IPS DF 4.7 (cell line): ENCODE measurements around the gene CCDC14.
"Not testable (repeated sequence)": the region's sequence is repeated elsewhere in the genome, so short reads cannot be mapped to it uniquely, and the experiment has no call there.

ENCODE experiments used
- DNase-seq: peaks from one replicate; pipeline ENCODE4 v3.0.0-alpha.2; 2013; ENCODE audit warnings: low spot score; ENCODE audit errors: extremely low read depth

Gene CCDC14

DNA sequence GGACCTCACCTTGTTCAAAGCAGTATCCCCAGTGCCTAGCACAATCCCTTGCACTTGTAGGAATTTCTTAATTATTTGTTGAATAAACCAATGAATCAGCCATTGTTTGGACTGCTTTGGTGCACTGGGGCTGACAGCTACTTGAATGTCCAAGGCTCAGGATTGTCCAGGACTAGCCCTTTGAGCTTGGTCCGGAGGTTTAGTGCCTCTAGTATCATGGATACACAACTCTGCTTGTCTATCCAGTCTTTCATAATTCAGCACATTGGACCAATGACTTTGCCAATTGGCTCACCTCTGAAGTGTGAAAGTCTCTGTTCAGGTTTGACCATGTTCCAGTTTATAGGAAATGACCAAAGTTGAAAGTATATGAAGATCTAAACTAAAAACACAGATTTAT lies 3.8 kb upstream of the CCDC14 start:
- not testable (repeated sequence) for DNase-seq

DNA sequence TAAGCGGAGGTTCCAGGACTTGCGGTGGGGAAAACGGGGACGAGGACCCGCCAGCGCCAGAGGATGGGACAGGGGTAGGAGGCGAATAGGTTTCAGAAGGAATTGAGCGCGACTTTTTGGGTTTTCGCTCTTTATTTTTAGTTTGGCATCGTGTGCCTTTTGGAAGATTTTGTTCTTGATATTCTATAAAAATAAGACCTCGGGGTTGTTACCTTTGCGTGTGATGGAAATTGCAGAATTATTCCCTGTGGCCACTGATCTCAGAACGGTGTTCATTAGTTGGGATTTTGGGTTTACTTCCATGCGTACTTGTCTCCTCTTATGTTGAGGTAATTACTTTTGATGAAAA lies 453 bp upstream of the CCDC14 start:
- DNase-seq = no peak

DNA sequence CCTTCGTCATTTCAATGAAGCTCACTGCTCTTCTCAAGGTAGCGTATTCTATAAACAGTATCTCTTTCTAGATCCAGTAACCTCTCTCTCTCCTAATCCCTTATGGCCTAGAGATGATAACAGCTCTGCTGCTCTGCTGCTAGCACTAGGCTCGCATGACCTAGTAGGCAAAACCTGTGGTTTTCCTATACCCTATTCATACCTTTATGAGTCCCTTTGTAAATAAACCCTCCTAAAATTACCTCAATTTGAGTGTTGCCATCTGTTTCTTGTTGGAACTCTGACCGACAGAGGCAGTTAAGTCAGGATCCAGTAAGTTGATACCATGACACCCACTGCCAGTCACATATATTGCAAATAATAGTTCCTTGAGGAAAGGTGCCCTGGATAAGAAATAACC lies 7.3 kb downstream of the CCDC14 start:
- no peak for DNase-seq

- DNase-seq = no peak
These were observed 8.0 kb downstream of the CCDC14 start for GRCh38 chr3:123952844-123953520.

DNA sequence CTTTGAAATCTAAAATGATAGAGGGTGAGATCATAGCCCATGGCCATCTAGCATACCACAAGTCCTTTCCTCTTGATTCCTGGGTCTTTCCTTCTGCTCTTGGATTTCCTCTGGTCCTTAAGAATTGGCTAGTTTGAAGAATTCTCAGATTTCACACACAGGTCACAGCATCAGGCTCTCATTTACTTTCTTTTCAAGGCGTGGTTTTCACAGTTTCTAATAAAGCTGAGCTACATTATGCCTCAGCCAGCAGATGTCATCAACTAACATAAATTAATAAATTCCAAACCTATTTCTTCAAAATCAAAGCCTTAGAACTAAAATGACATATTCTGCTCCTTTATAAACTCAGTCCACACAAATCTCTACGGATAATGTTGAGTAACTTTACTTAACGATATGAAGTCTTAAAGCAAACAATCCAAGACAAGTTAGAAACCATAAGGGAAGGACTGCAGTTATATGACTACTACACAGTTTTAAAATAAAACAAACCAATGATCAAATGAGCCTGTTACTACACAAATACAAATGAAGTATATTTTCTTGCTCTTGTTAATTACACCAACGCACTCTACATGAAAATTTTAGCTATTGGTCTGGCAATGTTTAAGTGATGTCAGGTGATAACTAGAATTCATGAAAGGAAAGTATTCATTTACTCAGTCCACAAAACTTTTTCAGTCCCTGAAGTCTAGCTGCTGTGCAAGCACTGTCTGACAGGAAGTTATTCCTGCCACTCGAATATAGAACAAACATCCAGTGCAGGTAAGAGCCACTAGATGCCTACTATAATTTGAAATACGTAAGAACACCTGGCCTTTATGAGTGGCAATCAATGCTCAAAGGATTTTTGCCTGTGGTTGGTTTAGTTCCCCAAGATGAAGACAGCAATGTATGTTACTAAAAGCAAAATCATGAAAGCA lies 9.2 kb downstream of the CCDC14 start:
- DNase-seq = no peak

DNA sequence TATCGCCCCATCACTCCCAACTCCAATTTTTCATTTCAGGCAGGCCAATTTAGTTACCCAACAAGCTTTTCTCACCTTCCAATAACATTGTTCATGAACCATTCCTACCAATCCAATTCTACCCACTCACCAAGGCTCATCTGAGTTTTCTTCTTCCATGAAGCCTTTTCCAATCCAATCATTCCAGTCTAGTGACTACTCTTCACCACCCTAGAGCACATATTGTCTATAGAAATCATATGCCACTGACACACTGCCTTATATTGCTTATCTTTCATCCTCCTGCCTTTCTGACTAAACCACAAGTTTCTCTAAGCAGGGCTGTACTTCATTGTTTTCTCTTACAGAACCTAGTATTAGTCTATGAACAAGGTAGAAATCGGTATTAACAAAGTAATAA lies 11.4 kb downstream of the CCDC14 start:
- DNase-seq = no peak

DNA sequence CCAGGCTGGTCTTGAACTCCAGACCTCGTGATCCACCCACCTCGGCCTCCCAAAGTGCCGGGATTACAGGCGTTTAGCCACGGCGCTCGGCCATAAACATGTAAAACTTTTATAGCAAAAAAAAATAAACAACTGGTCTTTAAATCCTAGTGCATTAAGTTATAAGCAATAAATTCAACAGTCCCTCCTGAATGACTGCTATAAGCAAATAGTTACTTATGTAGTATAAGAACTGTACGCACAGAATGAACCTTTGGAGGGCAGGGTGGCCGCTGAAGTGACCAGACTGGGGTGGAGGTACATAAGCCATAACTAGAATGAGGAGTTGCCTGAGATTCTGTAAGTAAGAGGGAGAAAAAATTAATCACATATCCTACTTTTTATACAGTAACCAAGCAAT lies 12.6 kb downstream of the CCDC14 start:
- no peak for DNase-seq

GRCh38 chr3:123947482-123947881 lies 13.5 kb downstream of the CCDC14 start:
- no peak for DNase-seq

DNA sequence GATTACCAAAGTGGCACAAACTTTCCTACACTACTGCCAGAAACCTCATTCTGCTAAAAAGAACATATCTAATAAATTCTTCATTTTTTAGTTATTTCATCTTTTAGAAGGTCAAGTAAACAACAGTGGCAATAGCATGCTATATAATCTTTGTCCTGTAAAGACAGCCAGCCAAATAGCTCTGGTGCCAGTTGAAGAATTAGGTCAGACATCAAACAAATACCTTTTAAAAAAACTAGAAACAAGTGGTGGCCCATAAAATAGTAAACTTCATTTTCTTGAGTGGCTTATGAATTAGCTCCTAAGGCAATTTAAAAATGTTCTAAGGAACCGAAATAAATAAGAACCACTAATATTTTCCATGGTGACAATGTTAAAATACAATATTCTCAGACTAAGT lies 19.5 kb downstream of the CCDC14 start:
- no peak for DNase-seq

GRCh38 chr3:123941121-123941520 lies 19.9 kb downstream of the CCDC14 start:
- DNase-seq = no peak

GRCh38 chr3:123939706-123940105 lies 21.3 kb downstream of the CCDC14 start:
- DNase-seq = no peak

- DNase-seq = no peak
These were observed 24.6 kb downstream of the CCDC14 start for GRCh38 chr3:123936400-123936799.

- DNase-seq = no peak
These were observed 25.2 kb downstream of the CCDC14 start for GRCh38 chr3:123935830-123936229.

- no peak for DNase-seq
These were observed 26.8 kb downstream of the CCDC14 start for GRCh38 chr3:123934250-123934649.

DNA sequence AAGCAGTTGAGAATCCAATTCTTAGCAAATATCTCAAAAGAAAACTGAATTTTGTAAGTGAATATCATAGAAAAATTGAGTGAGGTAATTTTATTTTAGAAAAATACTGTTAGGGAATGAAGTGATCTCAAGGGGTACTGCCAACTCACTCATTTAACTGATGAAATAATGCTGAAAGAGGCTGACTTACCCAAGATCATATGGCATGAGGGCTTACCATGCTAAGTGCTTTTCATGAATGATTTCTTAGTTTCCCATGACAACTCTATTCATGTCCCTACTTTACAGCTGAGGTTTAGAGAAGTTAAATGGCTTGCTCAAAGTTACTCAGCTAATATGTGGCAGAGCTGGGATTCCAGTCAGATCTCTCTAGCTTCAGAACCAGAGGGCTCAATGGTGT lies 30.6 kb downstream of the CCDC14 start:
- DNase-seq = no peak

DNA sequence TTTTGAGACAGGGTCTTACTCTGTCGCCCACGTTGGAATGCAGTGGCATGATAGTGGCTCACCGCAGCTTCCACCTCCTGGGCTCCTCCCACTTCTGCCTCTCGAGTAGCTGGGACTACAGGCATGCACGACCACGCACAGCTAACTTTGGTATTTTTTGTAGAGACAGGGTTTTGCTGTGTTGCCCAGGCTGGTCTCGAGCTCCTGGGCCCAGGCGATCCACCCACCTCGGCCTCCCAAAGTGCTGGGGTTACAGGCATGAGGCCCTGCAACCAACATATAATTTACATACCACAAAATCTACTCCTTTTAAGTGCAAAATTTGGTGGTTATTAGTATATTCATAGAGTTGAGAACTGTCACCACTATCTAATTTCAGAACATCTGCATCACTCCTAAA lies 31.7 kb downstream of the CCDC14 start:
- DNase-seq = no peak

GRCh38 chr3:123926396-123926795 lies 34.6 kb downstream of the CCDC14 start:
- no peak for DNase-seq

GRCh38 chr3:123920868-123921267 lies 40.2 kb downstream of the CCDC14 start:
- DNase-seq = no peak

GRCh38 chr3:123920383-123920782 lies 40.6 kb downstream of the CCDC14 start:
- DNase-seq = no peak

DNA sequence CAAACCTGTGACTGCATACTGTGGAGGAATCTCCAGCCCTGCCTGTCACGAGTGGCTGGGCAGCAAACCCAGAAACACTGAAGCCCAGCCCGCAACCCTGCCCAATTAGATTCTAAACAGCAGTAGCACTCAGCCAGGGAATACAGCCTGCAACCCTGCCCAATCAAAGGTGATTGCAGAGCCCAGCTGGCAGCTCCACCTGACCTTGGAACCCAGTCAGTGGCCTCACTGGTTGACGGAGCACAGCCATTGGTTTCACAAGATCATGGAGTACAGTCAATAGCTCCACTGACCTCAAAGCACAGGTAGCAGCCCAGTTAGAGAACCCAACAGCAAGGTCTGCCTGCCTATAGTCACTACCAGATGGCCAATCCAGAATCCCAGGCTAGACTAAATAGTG lies 41.7 kb downstream of the CCDC14 start:
- DNase-seq = no peak

DNA sequence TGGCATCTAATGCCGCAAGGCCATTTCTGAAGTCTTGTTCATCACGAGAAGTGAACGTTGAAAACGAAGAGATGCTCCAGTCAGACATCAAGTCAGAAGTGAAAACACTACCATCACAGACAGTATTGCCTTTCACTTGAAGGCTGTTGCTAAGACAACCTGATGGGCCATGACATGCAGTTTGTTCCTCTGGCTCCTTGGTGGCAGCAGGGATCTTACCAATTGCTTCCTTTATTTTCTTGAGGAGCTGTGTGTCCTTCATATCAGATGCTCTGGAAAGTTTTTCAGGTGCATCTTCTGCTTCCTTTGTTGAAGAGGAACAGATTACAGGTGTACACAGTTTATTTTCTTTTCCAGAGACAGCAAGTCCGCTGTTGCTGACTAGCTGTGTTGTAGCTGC lies 46.2 kb downstream of the CCDC14 start:
- no peak for DNase-seq

DNA sequence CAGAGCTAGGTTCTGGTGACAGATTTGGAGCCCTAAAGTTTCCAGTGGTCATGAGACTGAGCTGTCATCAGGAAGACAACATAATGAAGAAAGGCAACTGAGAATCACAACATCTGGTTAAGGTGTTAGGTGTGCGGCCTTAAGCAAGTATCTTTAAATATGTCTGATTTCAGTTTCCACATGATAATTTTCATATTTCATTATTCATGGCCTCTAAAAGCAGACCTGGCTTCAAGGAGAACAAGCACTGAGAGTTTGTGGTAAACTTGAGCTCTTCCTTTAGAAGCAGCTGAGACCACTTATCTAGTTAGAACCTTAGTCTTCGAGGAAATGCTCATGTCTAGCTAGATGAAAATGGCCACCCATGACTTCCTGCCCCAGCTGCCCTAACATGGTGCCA lies 51.2 kb downstream of the CCDC14 start:
- DNase-seq = no peak

DNA sequence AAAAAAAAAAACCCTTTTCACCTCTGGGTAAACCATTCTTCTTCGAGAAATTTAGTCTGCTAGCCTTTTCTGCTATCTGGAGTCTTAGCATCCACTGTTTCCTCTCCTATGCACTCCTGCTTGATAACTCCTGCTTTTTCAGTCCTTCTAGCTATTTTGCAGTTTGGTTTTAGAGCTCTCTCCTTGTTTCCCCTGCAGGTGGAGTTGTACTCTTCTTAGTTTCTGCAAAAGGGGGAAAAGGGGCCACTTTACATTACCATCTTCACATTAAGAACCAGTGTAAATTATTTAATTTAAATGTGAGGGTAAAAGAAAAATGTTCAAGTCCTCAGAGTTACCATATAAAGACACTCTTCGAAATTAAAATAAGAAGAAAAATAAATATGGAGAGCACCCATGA lies 53.3 kb downstream of the CCDC14 start:
- DNase-seq = no peak
